ENCODE data around the gene TEX55.
"Not testable (repeated sequence)": the region's sequence is repeated elsewhere in the genome, so short reads cannot be mapped to it uniquely, and the experiment has no call there.

The TEX55 gene

GRCh38 chr3:119145500-119146167 is at the start of gene TEX55:
TEX55 (plus strand) TSS chr3:119146165; CDS start chr3:119146190, 25 bp downstream.
- no peak within 1 kb of the TSS for H3K4me3 ChIP-seq (ENCODE audit: low read depth, low read length)
- TF ChIP-seq CTCF (IDR thresholded peaks at IDR 0.05; ENCODE audit: low read depth, low read length) = peak; percentile 64

GRCh38 chr3:119098003-119098402 is 48.0 kb upstream of the TEX55 start:
- no peak overlapping the region for H3K4me3 ChIP-seq (ENCODE audit: low read depth, low read length)
- TF ChIP-seq CTCF (IDR thresholded peaks at IDR 0.05; ENCODE audit: low read depth, low read length) = no peak

GRCh38 chr3:119098619-119099222 is 47.2 kb upstream of the TEX55 start:
- TF ChIP-seq CTCF (IDR thresholded peaks at IDR 0.05; ENCODE audit: low read depth, low read length) = peak; percentile 42; the same call in 1 of the 2 replicates
- no peak overlapping the region for H3K4me3 ChIP-seq (ENCODE audit: low read depth, low read length)

GRCh38 chr3:119099785-119100184 is 46.2 kb upstream of the TEX55 start:
- TF ChIP-seq CTCF (IDR thresholded peaks at IDR 0.05; ENCODE audit: low read depth, low read length) = no peak
- H3K4me3 ChIP-seq (ENCODE audit: low read depth, low read length) = no peak overlapping the region

GRCh38 chr3:119104031-119104430 is 41.9 kb upstream of the TEX55 start:
- no peak overlapping the region for H3K4me3 ChIP-seq (ENCODE audit: low read depth, low read length)
- TF ChIP-seq CTCF (IDR thresholded peaks at IDR 0.05; ENCODE audit: low read depth, low read length) = no peak

GRCh38 chr3:119118330-119118729 is 27.6 kb upstream of the TEX55 start:
- not testable (repeated sequence) for H3K4me3 ChIP-seq (ENCODE audit: low read depth, low read length)

GRCh38 chr3:119120480-119120879 is 25.5 kb upstream of the TEX55 start:
- no peak for TF ChIP-seq CTCF (IDR thresholded peaks at IDR 0.05; ENCODE audit: low read depth, low read length)
- no peak overlapping the region for H3K4me3 ChIP-seq (ENCODE audit: low read depth, low read length)

Data from WI38 (cell line).